DMS79 treated with DMSO at 0.1 percent for 48 hours (cell line): Measurements from ENCODE around the gene GALC.
"Not testable (repeated sequence)": the region's sequence is repeated elsewhere in the genome, so short reads cannot be mapped to it uniquely, and the experiment has no call there.

Source experiments
- DNase-seq: peaks from one replicate; lab custom pipeline; 2025; lab: John Stamatoyannopoulos, UW

GALC gene

DNA sequence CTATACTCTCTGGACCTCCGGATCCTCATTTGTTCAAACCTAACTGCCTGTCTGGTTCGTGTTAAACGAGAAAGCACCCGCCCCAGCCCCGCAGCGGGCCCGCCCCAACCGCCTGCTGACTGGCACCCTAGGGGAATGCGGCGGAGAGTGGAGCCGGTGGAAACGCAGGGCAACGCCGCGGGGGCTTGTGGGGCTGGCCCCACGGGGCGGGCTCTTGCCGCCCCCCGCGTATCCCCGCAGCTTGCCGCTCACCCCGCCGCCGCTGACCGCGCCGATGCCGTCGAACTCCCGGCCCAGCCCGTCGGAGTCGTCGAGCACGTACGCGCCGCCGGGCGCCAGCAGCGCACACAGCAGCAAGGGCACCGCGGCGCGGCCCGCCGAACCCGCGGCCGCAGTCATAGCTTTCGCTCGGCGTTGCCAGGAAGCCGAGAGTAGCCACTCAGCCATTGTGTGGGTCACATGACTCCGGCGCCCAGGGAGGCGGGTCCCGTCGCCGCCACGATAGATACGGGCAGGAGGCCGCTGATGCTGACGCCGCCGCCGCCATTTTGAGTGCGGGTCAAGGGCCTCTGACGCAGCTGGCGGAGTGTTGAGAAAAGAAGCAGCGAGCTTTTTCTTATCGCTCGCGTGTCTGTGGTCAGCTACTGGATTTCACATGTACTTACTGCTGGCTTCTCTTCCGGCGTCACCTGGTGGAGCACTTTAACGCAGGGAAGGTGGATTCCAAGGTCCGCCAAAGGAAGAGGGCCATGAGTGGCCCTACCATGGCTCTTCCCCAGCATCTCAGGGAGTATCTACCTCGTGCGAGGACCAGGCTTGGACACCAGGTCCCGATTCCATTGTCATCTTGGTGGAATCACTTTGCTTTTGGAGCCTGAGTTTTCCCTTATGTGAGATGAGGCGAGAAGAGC lies at the start of gene GALC:
GALC (minus strand) TSS at position 465 of the 911 bp plus-strand sequence; CDS start at position 447, 18 bp downstream.
- DNase-seq: peak; percentile 96

DNA sequence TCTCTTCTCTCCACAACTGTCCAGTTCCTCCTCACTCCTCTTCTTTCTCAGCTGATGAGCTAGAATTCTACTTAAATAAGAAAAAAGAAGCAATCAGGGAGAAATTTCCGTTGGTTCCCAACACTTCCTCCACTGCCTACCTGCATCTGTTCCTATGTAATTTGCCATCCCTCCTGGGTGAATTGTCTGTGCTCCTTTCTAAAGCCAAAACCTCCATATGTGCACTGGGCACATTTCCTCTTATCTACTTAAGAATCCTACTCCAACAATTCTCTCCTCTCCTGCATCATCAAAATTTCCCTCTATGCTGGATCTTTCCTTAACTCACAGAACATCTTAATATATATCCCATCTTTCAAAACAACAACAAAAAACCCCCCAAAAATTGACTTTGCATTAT lies 47.2 kb upstream of the GALC start:
- DNase-seq: no peak

DNA sequence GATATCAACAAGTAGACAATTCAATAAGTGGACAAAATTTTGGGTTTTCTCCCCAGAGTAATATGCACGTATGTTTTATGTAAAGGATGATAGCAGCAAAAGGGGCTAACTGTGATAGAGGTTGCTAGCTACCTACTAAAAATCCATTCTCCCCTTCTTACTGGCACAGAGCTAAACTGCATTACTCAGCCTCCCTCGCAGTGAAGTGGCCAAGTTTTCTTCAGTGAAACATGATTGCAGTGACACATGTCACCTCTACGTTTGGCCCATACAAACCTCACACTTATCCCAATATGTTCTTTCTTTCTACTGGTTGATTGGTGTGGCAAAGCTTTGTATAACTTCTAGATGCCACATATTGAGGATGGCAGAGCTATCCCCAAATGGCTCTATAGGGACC lies 46.2 kb upstream of the GALC start:
- no peak for DNase-seq

DNA sequence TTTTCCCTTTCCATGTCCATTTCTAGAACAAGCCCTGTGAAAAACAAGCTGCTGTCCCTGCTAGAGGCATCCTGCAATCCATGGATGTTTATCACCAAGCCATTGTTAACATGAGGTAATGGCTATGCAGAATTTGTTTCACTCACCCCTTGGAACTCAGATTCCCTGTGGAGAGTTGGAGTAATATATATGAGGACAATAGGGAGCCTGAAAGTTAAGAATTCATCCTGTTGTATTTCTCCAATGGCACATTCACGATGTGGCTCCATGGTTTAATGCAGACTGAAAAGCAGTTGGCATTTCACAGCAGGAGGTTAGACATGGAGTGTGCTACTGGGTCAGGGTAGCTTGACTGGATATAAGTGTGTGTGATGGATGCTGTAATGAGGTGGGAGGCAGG lies 44.3 kb upstream of the GALC start:
- DNase-seq: no peak

DNA sequence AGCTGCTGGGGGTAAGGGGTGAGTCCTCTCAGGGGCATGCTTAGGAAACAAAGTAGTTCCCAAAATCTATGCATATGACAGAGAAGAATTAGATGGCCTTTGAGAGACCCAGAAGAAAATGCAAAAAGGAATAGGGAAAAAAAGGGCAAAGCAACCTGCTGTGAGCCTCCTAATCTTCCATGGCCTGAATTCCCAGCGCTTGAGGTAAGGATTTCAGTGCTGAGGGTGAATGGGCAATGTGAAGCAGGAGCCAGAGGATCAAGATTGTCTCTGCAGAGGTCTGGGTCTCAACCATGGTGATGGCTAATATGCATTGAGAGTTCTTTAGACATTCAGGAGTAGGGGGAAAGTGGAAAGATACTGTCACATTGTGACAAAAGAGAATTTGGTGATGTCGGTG lies 43.4 kb upstream of the GALC start:
- no peak for DNase-seq

DNA sequence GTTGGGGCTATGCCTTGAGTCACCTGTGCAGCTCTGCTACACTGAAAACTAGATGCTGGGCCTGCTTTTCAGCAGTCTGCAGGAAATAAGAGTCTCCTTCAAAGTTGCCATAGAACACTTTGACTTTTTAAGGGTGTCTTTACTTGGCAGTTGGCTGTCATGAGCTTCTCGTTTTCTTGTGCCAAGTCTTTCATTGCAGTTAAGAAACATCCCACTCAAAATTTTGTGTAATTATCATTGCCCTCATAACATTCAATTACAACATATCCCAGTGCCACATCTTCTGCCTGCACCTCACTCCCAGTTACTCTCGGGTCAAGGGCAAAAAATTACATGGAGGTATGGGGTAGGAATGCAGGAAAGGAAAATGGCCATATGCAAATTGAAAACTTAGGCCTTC lies 41.1 kb upstream of the GALC start:
- DNase-seq: no peak

DNA sequence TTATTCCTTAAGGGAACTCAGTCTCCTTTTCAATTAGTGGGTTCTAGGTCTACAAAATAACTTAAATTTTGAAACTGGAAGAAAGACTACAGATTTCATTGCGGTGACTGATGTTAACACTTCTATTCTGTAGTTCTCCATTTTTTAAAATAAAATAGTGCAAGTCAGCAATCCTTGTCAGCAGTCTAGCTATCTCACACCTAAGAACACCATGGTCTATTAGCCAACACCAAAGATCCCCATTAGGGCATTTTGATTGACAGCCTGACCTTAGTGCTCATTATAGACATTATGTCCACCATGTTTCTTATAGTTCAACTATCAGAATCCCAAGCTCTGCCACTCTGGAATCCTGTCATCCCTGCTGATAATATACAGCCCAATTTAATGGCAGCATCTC lies 39.4 kb upstream of the GALC start:
- no peak for DNase-seq

DNA sequence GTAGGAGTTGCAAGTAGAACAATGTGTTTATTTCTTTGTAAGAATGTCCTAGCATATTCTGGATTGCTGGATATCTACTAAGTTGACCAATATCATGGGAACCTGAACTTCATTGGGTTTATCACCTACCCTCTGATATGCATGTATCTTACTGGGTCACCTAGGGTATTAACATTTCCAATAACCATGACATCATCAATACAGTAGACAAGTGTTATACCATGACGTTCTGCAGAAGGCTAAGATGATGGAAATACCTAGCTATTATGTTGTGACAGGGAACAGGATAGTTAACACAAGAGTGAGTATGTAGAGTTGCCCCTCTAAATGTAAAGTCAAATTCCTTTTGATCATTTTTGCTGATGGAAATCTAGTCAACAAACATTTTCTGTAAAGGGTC lies 37.9 kb upstream of the GALC start:
- DNase-seq: no peak

DNA sequence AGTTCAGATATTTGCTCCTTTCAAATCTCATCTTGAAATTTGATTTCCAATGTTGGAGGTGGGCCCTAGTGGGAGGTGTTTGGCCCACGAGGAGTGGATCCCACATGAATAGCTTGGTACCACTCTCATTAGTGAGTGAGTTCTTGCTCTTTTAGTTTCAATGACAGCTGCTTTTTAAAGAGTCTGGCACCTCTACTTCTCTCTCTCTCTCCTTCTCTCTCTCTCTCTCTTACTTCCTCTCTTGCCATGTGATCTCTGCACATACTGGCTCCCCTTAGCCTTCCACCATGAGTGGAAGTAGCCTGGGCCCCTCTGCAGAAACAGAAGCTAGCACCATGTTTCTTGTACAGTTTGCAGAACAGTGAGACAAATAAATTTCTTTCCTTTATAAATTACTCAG lies 37.1 kb upstream of the GALC start:
- DNase-seq: no peak

DNA sequence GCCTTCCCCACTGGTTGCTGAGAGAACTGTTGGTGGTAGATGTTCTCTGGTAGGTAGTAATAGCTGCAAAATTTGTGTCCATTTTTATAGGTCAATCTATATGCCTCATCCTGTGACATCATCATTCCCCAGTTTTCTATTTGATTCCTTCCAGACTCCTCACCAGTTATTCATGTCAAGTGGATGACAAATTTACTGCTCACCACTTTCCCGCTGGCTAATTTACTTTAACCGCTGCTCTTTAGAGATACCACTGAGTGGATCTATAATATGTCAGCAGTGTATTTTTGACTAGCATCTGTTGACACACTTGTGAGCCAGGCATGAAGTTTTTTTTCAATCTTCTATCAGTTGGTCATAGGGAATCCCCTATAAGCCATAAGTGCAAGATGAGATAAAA lies 36.5 kb upstream of the GALC start:
- no peak for DNase-seq

DNA sequence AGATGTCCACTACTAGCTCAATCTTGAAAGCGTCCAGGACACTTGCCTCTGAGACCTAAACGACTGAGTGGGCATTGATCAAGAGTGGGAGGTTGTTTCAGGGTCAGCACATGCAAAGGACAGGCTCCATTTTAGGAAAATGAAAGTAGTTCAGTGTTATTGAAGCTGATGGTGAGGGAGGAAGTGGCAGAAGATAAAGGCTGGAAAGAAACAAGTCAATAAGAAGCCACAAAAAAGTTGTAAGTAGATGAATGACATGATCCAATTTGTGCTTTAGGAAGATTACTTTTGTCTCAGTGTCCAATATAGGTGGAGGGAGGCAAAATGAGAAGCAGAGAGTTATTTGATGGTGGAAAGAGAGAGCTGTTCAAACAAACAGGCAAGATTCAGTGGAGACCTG lies 33.9 kb upstream of the GALC start:
- DNase-seq: no peak

DNA sequence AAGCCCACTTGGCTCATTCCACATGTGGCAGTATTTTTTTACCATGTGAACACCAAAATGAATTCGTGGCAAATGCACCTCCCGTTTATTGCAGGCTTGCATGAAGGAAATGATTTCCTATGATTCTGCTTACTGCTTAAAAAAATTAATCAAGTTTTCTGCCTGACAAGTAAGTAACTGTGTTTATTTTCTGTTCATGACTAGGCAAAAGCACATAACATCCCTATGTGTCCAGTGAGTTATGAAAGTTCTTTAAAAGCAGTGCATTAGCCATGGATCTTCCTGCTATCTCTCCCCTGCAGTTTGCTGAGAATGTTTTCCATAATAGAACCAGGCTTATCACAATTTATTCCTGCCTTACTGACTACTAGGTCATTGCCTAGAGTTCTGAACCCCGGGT lies 32.3 kb upstream of the GALC start:
- DNase-seq: no peak

DNA sequence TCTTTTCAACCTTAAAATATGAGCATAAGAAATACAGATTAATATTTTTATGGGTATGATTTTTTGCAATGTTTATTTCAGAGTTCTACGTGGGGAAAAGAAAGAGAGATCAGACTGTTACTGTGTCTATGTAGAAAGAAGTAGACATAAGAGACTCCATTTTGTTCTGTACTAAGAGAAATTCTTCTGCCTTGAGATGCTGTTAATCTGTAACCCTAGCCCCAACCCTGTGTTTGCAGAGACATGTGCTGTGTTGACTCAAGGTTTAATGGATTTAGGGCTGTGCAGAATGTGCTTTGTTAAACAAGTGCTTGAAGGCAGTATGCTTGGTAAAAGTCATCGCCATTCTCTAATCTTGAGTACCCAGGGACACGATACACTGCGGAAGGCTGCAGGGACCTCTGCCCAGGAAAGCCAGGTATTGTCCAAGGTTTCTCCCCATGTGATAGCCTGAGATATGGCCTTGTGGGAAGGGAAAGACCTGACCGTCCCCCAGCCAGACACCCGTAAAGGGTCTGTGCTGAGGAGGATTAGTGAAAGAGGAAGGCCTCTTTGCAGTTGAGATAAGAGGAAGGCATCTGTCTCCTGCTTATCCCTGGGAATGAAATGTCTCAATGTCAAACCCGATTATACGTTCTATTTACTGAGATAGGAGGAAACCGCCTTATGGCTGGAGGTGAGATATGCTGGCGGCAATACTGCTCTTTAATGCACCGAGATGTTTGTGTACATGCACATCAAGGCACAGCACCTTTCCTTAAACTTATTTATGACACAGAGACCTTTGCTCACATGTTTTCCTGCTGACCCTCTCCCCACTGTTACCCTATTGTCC lies 31.5 kb upstream of the GALC start:
- DNase-seq: not testable (repeated sequence)

DNA sequence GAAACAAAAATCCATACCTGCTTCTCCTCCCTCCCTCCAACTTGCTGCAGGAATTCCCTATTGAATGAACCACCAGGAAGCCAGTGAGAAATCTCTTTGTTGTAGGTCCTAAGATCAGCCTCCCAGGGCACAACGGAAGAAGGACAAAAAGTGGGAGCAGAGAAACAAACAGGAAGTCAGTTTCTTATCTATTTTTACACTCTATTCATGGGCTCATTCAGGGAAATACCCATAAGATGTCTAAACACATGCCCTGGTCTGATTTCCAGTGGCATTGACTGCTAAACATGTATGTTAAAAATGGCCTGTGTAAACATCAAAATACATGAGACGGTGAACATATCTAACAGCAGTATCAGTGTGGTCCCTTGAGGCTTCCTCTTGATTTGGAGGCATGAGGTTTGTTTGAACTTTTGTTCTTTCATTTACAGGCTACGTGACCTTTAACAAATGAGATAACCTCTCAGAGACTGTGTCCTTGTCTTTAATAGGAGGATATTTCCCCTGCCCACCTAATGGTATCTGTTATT lies 30.7 kb upstream of the GALC start:
- no peak for DNase-seq

DNA sequence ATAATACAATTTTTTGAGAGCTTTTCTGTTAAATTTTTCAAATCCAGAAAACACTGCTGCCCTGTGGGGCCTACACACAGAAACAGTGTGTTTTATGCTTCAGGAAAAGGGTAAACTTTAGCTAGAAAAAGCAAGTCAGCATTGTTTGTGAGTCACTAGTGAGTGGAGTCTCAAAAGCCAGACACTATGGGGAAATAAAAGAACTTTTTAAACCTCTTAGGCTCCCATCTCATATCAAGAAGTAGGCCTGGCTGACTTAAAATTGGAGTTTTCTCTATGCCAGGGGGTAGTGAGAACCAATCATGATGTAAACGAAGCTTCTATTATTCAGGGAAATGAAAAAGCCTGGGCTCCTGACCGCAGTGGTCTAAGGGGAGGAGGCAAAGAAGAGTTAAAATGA lies 24.6 kb upstream of the GALC start:
- DNase-seq: no peak

DNA sequence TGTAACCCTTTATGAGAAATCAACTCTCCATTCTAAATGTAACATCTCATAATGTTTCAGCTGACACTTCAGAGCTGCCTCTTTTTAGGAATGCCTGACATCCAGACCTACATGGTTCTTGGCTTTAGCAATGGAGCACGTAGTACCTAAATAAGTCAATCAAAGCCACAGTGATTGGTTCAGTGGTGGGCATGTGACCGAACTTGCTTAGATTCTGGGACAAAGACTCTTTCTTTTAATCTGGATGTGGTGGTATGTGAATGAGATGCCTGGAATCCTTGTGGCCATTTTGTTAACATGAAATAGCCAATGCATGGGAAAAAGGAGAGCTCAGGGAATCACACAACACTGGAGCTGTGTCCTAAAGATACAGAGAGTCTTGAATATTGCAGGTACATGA lies 23.8 kb upstream of the GALC start:
- DNase-seq: no peak

DNA sequence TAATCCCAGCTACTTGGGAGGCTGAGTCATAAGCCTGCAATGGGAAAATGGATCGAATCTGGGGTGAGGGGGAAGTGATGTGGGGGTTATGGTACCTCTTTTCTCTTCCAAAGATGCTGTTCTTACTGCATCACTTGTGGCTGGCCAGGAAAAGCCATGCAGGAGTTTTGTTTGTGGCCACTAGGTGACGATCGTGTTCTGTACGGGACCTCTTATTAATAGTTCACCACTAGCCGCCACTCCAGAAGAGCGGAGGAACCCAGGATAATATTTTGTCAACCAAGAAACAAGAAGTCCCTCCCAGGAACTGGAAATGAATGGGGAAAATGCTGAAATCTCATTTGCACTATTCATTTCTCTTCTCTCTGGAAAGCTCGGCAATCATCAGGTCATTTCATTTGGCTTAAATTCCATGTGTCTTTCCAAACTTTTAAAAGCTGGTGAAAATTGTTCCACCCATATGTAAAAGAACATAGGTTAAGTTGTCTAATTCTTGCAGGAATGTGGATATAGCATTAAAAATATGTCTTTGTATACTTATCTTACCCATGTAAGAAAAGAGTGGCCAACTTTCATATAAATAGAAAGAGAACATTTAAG lies 20.9 kb upstream of the GALC start:
- peak; percentile 45 for DNase-seq

DNA sequence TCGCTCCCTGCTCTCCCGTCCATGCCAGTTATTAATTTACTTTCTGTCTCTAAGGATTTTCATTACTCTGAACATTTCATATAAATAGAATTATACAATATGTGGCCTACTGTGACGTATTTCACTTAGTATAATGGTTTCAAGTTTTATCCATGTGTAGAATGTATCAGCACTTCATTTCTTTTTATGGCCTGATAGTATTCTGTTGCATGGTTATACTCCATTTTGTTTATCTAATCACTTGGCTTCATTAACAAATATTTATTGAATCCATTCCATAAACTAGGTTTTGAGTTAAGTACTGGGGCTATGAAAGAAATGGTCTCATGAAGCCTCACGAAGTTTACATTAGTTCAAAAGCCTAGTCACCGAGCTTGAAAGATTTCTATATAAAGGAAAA lies 19.5 kb upstream of the GALC start:
- DNase-seq: no peak

DNA sequence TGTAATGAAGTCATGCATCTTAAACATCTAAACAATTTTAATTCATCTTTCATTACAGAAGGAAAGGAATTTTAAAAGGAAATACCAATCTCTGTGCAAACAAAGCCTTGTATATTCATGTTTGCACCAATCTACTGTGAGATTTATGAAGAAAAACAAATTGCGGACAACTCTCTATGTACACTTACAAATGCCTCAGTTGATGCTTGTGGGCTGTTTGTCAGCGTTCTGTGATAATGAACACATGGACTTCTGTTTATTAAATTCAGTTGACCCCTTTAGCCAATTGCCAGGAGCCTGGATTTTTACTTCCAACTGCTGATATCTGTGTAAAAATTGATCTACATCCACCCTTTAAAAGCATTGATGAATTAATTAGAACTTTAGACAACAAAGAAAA lies 17.3 kb upstream of the GALC start:
- DNase-seq: no peak

DNA sequence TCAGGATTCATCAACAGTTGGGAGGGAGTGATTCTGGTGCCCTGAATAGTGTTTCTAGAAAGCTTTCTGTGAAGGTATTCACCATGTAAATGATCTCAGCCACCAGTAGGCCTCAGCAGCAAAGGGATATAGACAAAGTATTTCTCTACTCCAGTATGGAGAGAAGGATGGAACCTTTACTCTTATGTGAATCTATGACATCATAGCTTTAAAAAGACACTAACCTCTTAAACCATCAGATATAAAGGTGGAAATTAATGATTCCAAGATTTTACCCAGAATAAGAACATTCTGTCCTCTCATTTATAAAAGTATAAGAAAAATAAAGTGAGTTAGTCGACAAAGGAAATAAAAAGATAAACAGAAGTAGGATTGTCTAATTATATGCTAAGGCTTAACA lies 16.5 kb upstream of the GALC start:
- no peak for DNase-seq

DNA sequence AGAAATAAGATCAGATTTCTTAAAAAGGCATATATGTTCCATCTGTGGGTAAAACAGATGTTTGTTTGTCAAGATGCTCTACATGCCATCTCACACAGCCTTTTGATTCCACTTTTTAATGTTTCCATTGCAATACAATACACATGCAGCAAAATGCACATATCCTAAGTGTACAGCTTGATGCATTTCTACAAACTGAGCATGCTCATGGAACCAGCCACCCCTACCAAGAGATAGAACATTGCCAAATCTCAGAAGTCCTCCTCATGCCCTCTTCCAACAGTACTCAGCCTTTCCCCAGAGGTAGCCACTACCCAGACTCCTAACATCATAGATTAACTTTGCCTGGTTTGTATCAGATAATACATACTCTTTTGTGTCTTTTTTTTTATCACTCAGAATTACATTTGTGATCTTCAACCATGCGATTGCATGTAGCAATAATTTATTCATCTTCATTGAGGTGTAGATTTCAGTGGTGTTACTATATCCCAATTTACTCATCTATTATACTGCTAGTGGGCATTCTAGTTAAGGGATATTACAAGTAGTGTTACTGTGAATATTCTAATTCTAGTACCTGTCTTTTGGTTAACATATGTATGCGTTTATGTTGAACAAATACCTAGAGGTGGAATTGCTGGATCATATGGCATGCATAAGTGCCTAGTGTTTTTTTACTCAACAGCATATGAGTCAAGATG lies 15.2 kb upstream of the GALC start:
- DNase-seq: no peak

DNA sequence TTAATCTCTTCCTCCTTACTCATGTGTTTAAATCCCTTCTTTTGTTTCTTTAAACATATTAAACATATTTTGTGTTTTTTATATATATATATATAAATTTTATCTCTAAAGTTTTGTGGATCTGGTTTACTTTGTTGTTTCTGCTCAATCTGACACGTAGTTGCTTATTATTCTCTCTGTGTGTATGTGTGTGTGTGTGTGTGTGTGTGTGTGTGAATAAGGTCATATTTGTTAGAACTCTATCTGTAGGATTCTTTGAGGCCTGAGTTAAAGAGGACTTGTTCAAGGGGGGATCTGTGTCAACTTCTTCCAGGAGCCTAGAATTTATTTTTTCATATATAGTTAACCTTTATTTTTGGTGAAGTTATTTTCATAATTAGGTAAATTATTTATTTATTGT lies 14.6 kb upstream of the GALC start:
- no peak for DNase-seq
